GM19328 (cell line): ENCODE results near the gene TMEM107.

Source experiments
- ATAC-seq: cut with Tn5 transposase; IDR thresholded peaks from one replicate; pipeline ENCODE4 v1.9.1; 2021; ENCODE audit warnings: mild to moderate bottlenecking, moderate library complexity; ENCODE audit not compliant: unreplicated experiment

Gene TMEM107

DNA sequence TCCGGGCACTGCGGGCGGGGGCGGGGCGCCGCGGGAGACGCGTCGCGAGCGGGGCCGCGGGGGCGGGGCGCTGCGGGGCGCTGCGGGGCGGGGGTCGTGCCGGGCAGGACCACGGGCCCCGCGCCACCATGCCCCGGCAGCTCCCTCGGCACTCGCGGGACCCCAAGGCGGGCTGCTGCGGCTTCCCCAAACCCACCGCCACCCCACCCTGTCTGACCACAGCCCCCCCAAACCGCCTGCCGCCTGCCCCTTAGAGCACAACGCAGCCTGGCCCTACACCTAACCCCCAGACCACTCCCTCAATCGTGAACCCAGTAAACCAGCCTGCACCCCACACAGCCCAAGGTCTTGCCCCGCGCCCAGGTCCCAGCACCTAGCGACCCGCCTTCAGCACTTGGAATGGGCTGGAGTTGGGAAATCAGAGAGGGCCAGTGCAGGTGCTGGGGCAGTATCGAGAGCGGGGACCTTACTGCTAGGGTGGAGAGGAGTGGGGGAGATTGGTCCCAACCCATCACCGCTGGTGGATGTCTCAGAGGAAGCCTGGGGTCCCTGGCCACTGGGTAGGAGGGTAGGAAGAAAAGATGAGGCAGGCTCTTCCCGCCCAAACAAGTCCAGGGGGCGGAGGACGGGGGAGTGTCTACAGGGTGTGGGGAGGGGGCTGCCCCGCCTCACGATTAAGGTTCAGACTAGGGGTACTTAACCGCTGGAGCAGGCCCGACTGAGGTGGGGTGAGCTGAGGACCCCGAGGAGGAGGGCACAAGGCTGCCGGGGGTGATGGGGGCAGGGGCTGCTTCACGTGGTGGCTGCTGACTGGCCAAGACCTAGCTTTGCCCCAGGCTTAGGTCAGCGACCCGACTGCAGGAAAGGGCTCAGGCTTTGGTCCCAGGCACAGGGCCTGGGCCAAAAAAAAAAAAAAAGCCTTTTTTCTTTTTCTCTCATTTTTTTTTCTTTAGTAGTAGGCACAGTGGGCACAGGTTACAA lies 12.9 kb downstream of the TMEM107 start:
- ATAC-seq = no peak

DNA sequence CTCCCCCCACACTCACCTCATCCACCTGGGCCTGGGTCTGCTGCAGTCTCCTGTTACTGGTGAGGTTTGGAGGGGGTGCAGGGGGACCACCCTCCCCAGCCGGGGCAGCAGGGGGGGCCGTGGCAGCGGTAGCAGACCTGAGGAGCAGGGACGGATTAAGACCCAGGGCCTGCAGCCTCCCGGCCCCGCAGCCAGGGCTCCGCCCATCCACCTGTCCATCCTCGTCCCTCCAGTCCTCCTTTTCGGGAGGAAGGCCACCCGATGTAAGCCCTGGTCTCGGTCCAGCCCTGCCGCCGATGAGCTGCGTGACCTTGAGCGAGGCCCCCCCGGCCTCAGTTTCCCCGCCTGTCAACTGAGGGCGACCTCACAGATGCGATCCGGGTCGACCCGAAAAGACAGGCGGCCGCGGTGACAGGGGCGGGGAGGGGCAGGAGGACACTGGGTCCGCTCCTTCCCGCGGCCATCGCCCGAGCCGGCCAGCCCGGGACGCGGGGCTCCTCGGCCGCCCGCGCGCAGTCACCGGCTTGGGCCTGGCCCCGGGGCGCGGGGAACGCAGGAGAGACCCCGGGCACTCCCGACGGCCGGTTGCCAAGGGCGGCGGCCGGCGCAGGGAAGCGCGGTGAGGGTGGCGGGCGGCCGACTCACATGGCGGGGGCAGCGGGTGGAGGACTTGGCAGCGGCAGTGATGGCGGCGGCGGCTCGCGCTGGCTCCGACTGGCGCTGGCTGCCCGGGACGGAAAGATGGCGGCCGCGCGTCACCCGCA lies 13.8 kb downstream of the TMEM107 start, which contains the start of gene VAMP2:
VAMP2 (minus strand) TSS at position 716 of the 764 bp plus-strand sequence; CDS start at position 647, 69 bp downstream.
- ATAC-seq = no peak

DNA sequence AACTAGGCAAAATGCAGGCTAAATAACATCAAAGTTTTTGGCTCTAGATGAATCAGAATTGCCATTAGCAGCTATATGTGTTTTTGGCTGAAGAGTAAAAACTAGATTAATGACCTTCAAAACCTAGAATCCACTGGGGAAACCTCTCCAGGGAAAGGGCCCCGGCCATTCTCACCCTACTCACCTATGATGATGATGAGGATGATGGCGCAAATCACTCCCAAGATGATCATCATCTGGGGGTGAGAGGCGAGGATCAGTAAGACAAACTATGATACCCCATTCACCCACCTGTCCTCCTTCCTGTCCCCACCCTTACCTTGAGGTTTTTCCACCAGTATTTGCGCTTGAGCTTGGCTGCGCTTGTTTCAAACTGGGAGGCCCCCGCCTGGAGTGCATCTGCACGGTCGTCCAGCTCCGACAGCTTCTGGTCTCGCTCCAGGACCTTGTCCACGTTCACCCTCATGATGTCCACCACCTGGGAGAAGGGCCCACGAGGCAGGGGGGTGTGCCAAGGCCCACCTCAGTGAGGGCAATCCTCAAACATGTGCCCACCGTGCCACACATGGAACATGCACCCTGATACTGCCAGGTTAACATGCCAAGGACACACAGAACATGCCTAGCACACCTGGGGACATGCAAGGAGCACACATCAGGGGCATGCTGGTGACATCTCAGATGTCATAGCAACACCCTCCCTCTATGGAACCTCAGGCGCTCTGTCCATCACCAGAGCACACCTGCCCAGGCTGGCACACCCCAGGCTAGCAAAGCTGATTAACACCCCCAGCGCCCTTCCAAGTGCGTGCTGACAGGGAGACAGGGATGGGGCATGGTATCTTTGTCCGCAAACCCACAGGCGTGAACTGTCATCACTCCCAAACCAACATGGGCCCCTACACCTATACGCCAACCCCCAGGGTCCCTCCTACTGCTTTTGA lies 14.6 kb downstream of the TMEM107 start:
- ATAC-seq = no peak

DNA sequence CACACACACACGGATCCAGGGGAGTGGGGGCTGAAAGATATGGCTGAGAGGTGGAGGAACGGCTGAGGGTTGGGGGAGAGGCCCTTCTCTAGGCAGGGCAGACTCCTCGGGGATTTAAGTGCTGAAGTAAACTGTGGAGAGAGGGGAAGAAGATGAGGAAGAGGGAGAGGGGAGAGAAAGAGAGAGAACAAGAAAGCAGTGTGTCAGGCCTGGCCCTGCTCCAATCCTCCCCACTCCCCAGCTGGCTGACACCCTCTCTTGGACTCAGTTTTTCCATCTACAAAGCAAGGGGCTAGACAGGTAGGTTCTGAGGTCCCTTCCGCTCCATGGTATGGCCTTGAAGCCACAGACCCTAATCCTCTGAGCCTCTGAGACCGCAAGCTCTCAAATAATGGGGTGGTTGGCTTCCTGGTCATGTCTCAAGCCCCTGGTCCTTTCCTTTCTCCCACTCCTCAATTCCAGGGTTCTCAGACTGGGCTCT lies 15.4 kb downstream of the TMEM107 start:
- ATAC-seq = no peak

- no peak for ATAC-seq
Observed at GRCh38 chr17:8160224-8160577, 16.0 kb downstream of the TMEM107 start.

DNA sequence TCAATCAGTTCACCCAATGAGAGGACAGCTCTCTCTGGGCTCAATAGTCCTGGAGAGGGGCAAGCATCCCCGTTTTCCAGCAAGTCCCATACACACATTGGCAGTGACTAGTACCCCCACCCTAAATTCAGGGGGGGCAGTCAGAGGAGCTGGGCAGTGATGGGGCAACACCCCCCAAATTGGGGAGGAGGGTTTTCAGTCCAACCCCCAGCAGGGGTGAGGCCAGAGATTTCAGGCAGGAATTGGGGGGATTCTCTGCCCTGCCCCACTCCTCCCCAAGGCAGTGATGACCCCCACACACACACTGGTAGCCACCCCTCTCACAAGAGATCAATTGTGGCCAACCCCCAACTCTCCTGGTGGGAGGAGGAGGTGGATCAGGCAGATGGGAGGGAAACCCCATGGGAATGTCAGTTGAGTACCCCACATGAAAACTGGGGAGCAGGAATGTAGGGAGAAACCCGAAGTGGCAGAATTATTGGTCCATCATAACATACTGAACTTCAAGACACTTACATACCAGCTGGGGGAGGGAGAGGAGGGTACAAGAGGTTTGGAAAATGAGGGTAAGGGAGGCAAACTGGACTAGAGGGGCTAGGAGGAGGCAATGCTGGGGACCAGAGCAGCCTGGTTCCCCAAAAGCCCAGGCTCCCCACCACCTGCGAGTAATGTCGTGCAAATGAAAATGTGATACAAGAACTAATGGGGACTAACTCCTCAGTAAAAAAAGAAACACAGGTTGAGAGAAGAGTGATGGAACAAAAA lies 16.5 kb downstream of the TMEM107 start:
- ATAC-seq = no peak

DNA sequence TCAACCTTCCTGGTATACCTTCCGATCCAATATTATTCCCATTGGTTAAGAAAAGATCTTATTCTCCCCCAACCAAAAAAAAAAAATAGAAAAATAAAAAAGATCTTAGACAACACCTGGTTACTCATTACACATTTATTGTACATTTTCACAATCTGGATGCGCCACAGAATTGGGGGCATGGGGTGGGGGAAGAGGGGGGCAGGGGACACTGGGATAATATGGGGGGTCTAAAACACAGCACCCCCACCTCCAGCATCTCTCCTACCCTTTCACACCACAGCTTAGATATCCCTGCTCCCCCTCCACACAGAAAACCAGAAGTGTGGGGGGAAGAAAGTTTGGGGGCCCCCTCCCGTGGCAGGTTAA lies 17.2 kb downstream of the TMEM107 start:
- ATAC-seq = no peak

GRCh38 chr17:8158267-8159031 lies 17.7 kb downstream of the TMEM107 start:
- ATAC-seq = no peak

- ATAC-seq = peak; percentile 86
Observed at GRCh38 chr17:8156246-8156992, 19.8 kb downstream of the TMEM107 start.

DNA sequence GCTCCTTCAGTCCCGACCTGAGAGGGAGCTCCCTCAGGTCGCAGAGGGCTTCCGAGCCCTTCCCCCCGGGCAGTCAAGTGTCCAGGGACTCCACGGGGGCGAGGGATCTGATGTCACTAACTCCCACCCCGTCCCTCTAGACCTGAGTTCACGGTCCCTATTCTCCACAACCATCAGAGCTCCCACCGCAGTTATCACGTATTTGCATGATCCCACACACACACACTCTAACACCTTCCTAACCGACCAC lies 20.3 kb downstream of the TMEM107 start:
- ATAC-seq = no peak

DNA sequence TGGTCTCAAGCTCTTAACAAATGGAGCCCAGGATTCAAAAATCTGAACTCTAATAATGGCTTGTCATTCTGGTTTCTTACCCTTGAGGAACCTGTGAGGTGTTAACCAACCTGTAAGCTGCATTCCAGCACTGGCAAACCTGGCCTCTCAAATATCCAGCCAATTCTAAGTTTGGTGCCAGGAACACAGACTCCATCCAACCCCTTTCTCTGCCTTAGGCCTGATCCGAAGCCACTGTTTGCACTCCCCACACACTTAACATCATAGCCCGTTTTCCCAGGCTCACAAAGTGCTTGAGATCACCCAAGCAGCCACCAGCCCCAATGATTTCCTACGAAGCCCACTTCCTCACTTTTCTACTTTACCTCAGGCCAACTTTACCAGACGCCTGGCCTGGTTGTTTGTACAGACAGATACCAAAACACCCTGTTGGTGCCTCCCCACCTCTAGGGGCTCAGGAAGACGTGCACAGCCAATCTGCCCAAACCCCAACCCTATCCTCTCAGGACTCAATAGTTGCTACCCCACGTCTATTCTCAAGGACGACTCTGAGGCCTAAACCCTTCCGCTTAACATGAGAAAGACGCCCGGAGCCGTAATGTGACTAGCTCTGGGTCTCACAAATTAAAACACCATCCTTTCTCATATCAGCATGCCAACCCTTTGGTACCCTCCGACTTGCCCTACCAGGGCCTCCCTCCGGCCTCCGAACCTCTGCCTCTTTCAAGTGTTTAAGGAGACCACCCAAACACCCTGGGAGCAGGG lies 20.8 kb downstream of the TMEM107 start:
- ATAC-seq = no peak

DNA sequence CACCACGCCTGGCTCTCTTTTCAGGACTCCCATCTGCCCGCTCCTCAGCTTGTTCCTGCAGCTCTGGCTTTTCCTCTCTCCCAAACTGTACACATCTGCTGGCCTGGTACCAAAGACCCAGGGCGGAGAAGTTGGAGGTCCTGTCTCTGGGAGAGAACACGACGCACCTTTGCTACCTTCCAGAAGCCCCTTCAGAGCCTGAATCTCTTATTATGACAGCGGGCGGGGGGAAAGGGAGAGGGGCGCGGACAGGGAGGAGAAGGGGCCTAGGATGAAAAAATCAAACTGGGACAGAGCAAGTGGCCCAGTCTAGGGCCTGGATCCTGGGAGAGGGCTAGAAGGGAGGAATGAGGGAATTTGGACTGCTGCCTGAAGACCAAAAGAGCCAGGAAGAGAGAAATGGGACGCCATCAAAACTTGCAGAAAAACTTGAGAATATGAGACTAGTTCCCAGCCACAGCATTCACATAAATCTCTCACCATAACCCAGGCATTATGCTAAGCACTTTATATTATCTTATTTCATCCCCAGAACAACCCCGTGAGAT lies 21.5 kb downstream of the TMEM107 start:
- no peak for ATAC-seq

DNA sequence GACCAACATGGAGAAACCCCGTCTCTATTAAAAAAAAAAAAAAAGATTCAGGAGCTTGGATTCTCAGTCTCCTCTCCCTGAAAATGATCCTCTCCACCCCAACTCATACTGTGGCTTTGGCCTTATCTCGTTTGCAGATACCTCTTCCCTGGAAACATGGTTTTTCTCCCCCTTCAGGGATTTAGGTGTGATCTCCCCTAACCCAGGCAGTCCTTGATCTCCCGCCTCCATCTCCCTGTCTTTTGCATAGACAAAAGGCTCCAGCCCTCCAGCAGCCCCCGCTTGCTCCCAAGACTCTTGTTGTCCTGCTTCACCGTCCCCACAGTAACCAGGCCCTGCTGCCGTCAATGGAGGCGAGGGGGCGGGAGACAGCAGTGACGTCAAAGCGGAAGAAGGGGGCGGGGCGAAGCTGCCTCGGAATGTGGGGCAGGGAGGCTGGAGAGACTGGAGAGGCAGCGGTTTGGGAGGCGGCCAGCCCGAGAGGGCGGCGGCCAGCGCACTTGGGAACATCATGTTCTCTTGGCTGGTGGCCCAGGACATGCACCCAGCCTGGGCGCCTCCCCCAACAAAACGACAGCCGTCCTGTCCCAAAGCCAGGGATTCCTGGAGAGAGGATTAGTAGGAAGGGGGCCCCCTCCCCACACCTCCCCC lies 22.1 kb downstream of the TMEM107 start:
- no peak for ATAC-seq

- no peak for ATAC-seq
Observed at GRCh38 chr17:8153525-8153956, 22.6 kb downstream of the TMEM107 start.

DNA sequence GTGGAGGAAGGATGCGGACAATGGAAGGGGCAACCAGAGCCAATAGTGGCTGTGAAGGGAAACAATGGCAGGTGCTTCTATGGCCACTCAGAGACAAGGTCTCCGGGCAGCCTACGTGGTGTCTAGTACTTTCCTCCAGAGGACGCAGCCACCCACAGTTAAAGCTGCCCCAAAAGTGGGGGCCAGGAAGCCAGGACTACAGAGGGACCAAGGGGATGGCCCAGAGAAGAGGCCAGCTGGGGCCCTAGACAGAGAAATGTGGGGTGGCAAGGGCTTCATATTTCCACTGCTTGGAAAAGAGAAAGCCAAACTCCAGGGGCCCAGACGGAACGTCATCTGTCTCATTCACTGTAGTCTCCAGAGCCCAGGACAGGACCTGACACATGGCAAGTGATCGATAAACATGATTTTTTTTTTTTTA lies 23.1 kb downstream of the TMEM107 start:
- ATAC-seq = no peak

- no peak for ATAC-seq
Observed at GRCh38 chr17:8152112-8152775, 23.9 kb downstream of the TMEM107 start, which contains the start of gene PER1. TSS of gene PER1 (minus strand) at chr17:8152404. CDS start at chr17:8150706, 1,698 bp downstream.
